WTC11 (cell line): ENCODE measurements around the gene SUMF1. TPM values are rescaled to one million over a fixed set of nuclear protein-coding genes. Genes with fewer than 3 reads are reported as not detected.

Source experiments
- ATAC-seq: fragments of 200-7000 bp; cut with Tn5 transposase; 2 replicates; pipeline ENCODE4 v1.10.0; 2021; ENCODE audit warnings: mild to moderate bottlenecking, moderate library complexity
- CTCF ChIA-PET: fragments of 300-600 bp; sonication (Branson Sonifier 250); formaldehyde crosslinking; loops from one replicate; lab custom pipeline; 2021; ENCODE audit warnings: antibody characterized with exemption; lab: Charles Lee
- POLR2A ChIA-PET: fragments of 350-600 bp; sonication (Branson Sonifier 250); formaldehyde crosslinking; loops from one replicate; lab custom pipeline; 2021; ENCODE audit warnings: antibody characterized with exemption; lab: Charles Lee
- DNase-seq: peaks from one replicate; pipeline ENCODE4 v3.0.0; 2021; ENCODE audit warnings: low spot score
- H3K27ac Mint-ChIP-seq: 2 replicates; pipeline ENCODE4 v1.8.0; 2021; ENCODE audit warnings: mixed read lengths
- H3K27me3 Mint-ChIP-seq: 2 replicates; pipeline ENCODE4 v1.8.0; 2021; ENCODE audit warnings: low read depth, mild to moderate bottlenecking, moderate library complexity, mixed read lengths
- H3K36me3 Mint-ChIP-seq: 2 replicates; pipeline ENCODE4 v1.8.0; 2021; ENCODE audit warnings: mixed read lengths
- H3K4me1 Mint-ChIP-seq: 2 replicates; pipeline ENCODE4 v1.8.0; 2022; ENCODE audit warnings: mixed read lengths
- H3K4me3 Mint-ChIP-seq: 2 replicates; pipeline ENCODE4 v1.8.0; 2021; ENCODE audit warnings: mild to moderate bottlenecking, moderate library complexity, mixed read lengths
- H3K9me3 Mint-ChIP-seq: 2 replicates; pipeline ENCODE4 v1.8.0; 2021; ENCODE audit warnings: mixed read lengths
- CBFB ChIP-seq: sonication (generic); formaldehyde crosslinking; IDR thresholded peaks from 2 replicates; pipeline ENCODE4 v1.8.1; 2022; ENCODE audit warnings: mild to moderate bottlenecking, low read depth, missing genetic modification reagents
- MYBL2 ChIP-seq: sonication (generic); formaldehyde crosslinking; IDR thresholded peaks from 2 replicates; pipeline ENCODE4 v1.8.1; 2023; ENCODE audit warnings: mild to moderate bottlenecking, moderate library complexity, missing genetic modification reagents
- NFATC4 ChIP-seq: fragments of 250-450 bp; sonication (Bioruptor Pico); IDR thresholded peaks from 2 replicates; pipeline ENCODE4 v1.9.0; 2021; ENCODE audit warnings: mild to moderate bottlenecking
- SOX15 ChIP-seq: fragments of 250-450 bp; sonication (Bioruptor Pico); IDR thresholded peaks from 2 replicates; pipeline ENCODE4 v1.9.0; 2021; ENCODE audit warnings: mild to moderate bottlenecking
- ZBTB21 ChIP-seq: sonication (generic); formaldehyde crosslinking; IDR thresholded peaks from 2 replicates; pipeline ENCODE4 v1.8.1; 2023; ENCODE audit warnings: mild to moderate bottlenecking, missing genetic modification reagents, borderline replicate concordance
- ZNF138 ChIP-seq: sonication (generic); formaldehyde crosslinking; conservative IDR thresholded peaks from 2 replicates; pipeline ENCODE4 v1.8.1; 2022; ENCODE audit warnings: mild to moderate bottlenecking, moderate library complexity, missing genetic modification reagents
- ZNF317 ChIP-seq: sonication (generic); formaldehyde crosslinking; IDR thresholded peaks from 2 replicates; pipeline ENCODE4 v1.8.1; 2023; ENCODE audit warnings: low read depth, mild to moderate bottlenecking, moderate library complexity, missing genetic modification reagents, borderline replicate concordance
- ZNF416 ChIP-seq: fragments of 250-450 bp; sonication (Bioruptor Pico); IDR thresholded peaks from 2 replicates; pipeline ENCODE4 v1.9.0; 2021; ENCODE audit warnings: mild to moderate bottlenecking, inconsistent platforms
- total RNA-seq: library from RNA; stranded (reverse); gene quantifications from 3 replicates; pipeline ENCODE4 v1.2.3, GENCODE V29; 2021
- TF ChIP-seq, protein P1 (sequence below): fragments of 250-450 bp; sonication (Bioruptor Pico); IDR thresholded peaks from 2 replicates; pipeline ENCODE4 v1.9.0; 2021; ENCODE audit warnings: mild to moderate bottlenecking, borderline replicate concordance
- TF ChIP-seq, protein P2 (sequence below): sonication (generic); formaldehyde crosslinking; IDR thresholded peaks from 2 replicates; pipeline ENCODE4 v1.8.1; 2022; ENCODE audit warnings: mild to moderate bottlenecking, missing genetic modification reagents, moderate library complexity, borderline replicate concordance
- TF ChIP-seq, protein P3 (sequence below): sonication (generic); formaldehyde crosslinking; IDR thresholded peaks from 2 replicates; pipeline ENCODE4 v1.8.1; 2022; ENCODE audit warnings: low read depth, missing genetic modification reagents, borderline replicate concordance
- TF ChIP-seq, protein P4 (sequence below): sonication (generic); formaldehyde crosslinking; conservative IDR thresholded peaks from 2 replicates; pipeline ENCODE4 v1.8.1; 2023; ENCODE audit warnings: mild to moderate bottlenecking, low read depth, missing genetic modification reagents, moderate library complexity
- TF ChIP-seq, protein P5 (sequence below): fragments of 250-450 bp; sonication (Bioruptor Pico); IDR thresholded peaks from 2 replicates; pipeline ENCODE4 v1.9.0; 2021; ENCODE audit warnings: mild to moderate bottlenecking

SUMF1 gene
- total RNA-seq, 1 experiment from 2014 or later, result 10.4 TPM

DNA sequence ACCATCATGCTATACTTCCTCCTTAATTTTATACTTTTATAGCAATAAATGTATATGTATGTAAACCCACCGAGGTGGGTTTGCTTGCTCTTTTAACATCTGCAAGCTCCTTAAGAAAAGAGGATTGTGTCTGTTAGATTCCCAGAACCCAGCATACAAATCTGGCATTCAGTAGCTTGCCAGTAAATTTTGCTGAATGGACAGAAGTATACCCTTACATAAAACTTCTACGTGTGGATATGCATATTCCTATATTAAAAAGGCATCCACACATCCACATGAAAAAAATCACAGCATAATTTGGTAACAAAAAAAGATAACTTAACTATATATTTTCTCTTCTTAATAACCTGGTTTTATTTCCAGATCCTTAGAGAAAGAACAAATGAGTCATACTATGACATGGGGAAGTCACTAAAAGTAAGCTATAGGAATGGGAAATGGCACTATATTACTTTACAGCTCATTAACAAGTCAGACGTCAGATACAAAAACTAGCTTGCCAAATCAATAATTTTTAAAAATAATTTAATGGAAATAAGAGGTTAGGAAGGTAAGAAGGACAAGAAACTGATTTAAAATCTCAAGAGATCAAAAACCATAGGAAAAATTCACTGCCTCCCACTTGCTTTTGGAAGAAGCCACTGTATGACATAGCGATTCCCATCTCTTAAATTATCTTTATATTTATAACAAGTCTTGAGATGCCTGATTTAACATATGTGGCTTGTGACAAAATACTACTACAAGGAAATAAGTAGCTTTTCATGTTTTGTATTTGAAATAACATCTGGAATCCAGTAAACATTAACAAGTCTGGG, 68.7 kb downstream of the SUMF1 start (continued):
- TF ChIP-seq, protein P1, sequence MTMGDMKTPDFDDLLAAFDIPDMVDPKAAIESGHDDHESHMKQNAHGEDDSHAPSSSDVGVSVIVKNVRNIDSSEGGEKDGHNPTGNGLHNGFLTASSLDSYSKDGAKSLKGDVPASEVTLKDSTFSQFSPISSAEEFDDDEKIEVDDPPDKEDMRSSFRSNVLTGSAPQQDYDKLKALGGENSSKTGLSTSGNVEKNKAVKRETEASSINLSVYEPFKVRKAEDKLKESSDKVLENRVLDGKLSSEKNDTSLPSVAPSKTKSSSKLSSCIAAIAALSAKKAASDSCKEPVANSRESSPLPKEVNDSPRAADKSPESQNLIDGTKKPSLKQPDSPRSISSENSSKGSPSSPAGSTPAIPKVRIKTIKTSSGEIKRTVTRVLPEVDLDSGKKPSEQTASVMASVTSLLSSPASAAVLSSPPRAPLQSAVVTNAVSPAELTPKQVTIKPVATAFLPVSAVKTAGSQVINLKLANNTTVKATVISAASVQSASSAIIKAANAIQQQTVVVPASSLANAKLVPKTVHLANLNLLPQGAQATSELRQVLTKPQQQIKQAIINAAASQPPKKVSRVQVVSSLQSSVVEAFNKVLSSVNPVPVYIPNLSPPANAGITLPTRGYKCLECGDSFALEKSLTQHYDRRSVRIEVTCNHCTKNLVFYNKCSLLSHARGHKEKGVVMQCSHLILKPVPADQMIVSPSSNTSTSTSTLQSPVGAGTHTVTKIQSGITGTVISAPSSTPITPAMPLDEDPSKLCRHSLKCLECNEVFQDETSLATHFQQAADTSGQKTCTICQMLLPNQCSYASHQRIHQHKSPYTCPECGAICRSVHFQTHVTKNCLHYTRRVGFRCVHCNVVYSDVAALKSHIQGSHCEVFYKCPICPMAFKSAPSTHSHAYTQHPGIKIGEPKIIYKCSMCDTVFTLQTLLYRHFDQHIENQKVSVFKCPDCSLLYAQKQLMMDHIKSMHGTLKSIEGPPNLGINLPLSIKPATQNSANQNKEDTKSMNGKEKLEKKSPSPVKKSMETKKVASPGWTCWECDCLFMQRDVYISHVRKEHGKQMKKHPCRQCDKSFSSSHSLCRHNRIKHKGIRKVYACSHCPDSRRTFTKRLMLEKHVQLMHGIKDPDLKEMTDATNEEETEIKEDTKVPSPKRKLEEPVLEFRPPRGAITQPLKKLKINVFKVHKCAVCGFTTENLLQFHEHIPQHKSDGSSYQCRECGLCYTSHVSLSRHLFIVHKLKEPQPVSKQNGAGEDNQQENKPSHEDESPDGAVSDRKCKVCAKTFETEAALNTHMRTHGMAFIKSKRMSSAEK (CRISPR knock-in tag), result no peak

DNA sequence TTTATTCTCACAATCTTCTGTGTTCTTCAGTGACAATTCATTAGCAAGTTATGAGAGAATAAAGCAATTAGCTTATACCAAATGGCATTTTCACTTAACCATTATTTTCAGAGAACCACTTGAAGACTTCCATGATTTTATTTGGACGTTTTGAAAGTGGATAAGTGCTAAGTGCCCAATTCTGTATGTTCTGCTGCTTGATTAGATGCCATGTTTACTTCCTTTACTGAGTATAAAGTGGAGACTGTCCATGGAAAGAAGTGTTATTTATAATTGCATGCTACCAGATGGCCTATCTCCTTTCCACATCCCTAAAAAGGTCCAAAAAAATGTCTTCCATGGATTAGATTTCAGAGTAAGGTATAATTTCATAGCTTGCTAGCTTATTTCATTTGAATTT, 69.6 kb downstream of the SUMF1 start:
- Mint-ChIP-seq H3K9me3 (no peaks in the 10 kb centered on the region), H3K4me3 (no peak overlapping the region), H3K27me3 (no peaks in the 10 kb centered on the region), H3K27ac (no peak overlapping the region), H3K4me1 (peaks cover 9% of the 10 kb centered on the region), H3K36me3 (no peaks in the 10 kb centered on the region)
- ChIA-PET CTCF (interaction anchor here (2.3 kb wide), 1 partner anchor 236 kb away, joined by 9 read pairs; no protein-coding TSS in a partner anchor), POLR2A (no interaction called here)
- TF ChIP-seq MYBL2 (CRISPR knock-in tag), result no peak
- DNase-seq, result no peak
- ATAC-seq, result no peak

DNA sequence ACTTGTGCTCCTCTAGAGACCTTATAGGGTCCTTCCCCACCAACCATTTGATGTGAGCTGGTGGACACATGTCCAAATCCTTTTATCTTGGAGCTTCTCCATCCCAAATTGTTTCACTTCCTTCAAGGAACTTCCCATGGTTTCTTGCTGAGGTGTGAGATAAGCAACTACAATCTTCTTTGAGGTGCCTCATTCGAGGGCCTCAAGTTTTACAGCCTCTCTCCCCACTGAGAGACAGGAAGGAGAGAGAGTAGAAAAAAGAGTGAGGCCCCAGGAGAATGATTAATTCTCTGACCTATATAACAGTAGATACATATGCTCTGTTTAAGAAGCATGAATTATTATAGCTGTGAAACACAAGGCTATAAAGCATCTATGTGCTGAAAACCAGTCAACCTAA, 70.5 kb downstream of the SUMF1 start:
- no peaks in the 10 kb centered on the region for H3K9me3 Mint-ChIP-seq

More for the DNA sequence above, 70.5 kb downstream of the SUMF1 start:
- Mint-ChIP-seq H3K4me3 (no peak overlapping the region), H3K27ac (no peak overlapping the region), H3K27me3 (no peaks in the 10 kb centered on the region), H3K36me3 (peaks cover 5% of the 10 kb centered on the region; the same call in 1 of the 2 replicates), H3K4me1 (peaks cover 9% of the 10 kb centered on the region)
- TF ChIP-seq, protein P2, sequence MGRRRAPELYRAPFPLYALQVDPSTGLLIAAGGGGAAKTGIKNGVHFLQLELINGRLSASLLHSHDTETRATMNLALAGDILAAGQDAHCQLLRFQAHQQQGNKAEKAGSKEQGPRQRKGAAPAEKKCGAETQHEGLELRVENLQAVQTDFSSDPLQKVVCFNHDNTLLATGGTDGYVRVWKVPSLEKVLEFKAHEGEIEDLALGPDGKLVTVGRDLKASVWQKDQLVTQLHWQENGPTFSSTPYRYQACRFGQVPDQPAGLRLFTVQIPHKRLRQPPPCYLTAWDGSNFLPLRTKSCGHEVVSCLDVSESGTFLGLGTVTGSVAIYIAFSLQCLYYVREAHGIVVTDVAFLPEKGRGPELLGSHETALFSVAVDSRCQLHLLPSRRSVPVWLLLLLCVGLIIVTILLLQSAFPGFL, result no peak
- TF ChIP-seq, protein P3, sequence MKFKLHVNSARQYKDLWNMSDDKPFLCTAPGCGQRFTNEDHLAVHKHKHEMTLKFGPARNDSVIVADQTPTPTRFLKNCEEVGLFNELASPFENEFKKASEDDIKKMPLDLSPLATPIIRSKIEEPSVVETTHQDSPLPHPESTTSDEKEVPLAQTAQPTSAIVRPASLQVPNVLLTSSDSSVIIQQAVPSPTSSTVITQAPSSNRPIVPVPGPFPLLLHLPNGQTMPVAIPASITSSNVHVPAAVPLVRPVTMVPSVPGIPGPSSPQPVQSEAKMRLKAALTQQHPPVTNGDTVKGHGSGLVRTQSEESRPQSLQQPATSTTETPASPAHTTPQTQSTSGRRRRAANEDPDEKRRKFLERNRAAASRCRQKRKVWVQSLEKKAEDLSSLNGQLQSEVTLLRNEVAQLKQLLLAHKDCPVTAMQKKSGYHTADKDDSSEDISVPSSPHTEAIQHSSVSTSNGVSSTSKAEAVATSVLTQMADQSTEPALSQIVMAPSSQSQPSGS (CRISPR knock-in tag), result no peak
- TF ChIP-seq, protein P4, sequence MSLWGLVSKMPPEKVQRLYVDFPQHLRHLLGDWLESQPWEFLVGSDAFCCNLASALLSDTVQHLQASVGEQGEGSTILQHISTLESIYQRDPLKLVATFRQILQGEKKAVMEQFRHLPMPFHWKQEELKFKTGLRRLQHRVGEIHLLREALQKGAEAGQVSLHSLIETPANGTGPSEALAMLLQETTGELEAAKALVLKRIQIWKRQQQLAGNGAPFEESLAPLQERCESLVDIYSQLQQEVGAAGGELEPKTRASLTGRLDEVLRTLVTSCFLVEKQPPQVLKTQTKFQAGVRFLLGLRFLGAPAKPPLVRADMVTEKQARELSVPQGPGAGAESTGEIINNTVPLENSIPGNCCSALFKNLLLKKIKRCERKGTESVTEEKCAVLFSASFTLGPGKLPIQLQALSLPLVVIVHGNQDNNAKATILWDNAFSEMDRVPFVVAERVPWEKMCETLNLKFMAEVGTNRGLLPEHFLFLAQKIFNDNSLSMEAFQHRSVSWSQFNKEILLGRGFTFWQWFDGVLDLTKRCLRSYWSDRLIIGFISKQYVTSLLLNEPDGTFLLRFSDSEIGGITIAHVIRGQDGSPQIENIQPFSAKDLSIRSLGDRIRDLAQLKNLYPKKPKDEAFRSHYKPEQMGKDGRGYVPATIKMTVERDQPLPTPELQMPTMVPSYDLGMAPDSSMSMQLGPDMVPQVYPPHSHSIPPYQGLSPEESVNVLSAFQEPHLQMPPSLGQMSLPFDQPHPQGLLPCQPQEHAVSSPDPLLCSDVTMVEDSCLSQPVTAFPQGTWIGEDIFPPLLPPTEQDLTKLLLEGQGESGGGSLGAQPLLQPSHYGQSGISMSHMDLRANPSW (CRISPR knock-in tag), result no peak
- TF ChIP-seq, protein P5, sequence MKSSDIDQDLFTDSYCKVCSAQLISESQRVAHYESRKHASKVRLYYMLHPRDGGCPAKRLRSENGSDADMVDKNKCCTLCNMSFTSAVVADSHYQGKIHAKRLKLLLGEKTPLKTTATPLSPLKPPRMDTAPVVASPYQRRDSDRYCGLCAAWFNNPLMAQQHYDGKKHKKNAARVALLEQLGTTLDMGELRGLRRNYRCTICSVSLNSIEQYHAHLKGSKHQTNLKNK (CRISPR knock-in tag), result no peak
- TF ChIP-seq ZBTB21 (CRISPR knock-in tag) (no peak), NFATC4 (no peak), ZNF138 (CRISPR knock-in tag) (no peak), ZNF317 (CRISPR knock-in tag) (no peak), CBFB (CRISPR knock-in tag) (no peak), ZNF416 (CRISPR knock-in tag) (no peak), SOX15 (CRISPR knock-in tag) (no peak)
- ChIA-PET CTCF (no interaction called here), POLR2A (no interaction called here)
- ATAC-seq, result no peak
- DNase-seq, result no peak
